GM18873 (cell line): ENCODE measurements around the gene SPATA2L.
"Not testable (repeated sequence)": the region's sequence is repeated elsewhere in the genome, so short reads cannot be mapped to it uniquely, and the experiment has no call there.

Experiments
- ATAC-seq: cut with Tn5 transposase; IDR thresholded peaks from one replicate; pipeline ENCODE4 v1.9.1; 2021; ENCODE audit warnings: mild to moderate bottlenecking, moderate library complexity, moderate number of reproducible peaks; ENCODE audit not compliant: unreplicated experiment, low FRiP score

The SPATA2L gene

DNA sequence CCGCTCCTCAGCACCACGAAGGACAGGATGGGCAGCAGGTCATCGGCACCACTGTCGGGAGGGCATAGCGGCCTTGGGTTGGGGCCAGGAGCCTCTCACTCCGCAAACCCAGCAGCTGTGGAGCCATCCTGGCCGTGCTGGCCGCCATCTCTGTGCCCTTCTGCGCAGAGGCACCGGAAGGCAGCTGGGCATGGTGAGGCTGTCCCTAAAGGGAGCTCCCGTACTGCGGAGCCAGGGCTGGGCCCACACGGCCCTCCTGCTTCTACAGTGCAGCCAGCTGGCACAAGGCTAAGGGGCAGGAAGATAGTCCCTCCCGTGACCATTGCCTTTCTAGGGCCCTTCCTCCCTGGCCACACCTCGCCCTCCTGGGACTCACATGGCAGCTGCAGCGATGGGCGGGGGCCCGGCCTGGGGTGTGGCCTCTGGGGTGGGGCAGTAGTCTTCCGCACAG lies 7.0 kb upstream of the SPATA2L start:
- no peak for ATAC-seq

DNA sequence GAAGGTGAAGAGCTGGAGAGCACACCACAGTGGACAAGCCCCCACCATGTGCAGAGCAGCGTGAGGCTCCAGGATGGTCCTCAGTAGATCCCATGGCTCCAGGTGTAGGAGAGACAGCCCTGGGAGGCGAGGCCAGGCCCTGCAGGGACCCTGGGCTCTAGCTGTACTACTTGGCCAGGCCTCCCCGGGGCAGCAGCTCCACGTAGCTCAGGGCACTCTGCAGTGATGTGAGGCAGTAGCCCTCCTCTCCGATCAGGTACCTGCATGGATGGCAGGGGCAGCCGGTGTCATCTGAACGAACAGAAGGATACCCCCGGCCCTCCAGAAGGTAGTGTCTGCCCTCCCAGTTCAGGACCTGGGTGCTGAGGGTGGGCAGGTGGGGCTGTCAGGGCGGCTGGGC lies 6.2 kb upstream of the SPATA2L start:
- ATAC-seq, result no peak

DNA sequence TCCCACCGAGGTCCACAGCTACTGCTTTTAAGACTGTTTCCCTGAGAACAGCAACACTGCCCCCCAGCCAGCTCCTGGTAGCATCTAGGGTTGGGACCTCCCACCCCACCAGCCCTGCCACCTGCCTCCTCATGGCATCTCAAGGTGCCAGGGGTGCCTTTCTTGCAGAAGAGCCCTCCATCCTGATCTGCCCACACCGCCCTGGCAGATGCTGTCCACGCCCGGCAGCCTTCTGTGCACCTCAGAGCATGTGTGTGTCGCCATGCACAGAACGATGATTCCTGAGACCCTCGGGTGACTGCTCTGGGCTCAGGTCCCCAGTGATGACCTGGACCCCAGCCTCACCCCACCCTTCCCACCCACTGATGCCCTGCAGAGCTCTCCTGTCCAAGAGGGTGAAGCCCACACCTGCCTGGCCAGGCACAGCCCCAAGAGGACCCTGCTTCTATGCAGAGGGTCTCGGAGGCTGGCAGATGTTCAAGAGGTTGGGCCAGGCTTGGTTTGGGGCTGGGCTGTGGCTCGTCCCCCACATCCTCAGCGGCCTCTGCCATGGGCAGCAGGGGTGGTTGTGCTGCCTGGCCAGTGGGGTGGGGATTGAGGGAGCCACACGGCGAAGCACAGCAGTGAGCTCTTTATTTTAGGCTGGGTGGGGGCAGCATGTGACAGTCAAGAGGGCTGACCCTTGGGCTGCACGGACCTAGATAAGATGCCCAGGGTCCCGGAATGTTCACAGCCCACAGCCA lies 5.2 kb upstream of the SPATA2L start:
- ATAC-seq, result no peak

DNA sequence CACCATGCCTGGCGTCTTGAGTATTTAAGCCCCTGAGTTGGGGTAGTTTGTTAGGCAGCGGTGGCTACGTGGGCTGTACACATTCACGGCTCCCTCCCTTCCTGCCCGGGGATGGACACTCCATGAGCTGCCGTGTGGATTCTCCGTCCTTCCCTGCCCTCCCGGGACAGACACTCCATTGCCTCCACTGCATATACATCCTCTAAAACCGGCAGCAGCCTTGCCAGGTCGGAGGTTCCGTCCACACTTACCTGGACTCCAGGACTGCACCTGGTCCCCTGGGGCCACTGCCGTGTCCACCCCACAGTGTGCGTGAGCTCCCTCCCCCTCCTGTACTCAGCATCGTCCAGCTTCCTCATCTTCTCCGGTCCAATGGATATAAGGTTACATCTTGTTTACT lies 3.5 kb upstream of the SPATA2L start:
- no peak for ATAC-seq

DNA sequence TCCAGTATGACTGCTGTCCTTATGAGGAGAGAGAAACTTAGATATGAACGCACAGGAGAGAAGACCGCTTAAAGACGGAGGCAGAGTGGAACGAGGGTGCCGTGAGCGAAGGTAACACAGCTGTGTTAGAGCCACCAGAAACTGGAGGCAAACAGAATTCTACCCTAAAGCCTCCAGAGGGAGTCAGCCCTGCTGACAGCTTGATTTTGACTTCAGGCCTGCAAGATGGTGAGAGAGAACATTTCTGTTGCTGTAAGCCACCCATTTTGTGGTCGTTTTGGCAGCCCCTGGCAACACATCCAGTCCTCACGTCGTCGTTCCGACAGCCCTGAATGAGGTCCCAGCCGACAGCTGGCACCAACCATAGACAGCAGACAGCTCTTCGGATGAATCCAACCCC lies 2.8 kb upstream of the SPATA2L start:
- no peak for ATAC-seq

DNA sequence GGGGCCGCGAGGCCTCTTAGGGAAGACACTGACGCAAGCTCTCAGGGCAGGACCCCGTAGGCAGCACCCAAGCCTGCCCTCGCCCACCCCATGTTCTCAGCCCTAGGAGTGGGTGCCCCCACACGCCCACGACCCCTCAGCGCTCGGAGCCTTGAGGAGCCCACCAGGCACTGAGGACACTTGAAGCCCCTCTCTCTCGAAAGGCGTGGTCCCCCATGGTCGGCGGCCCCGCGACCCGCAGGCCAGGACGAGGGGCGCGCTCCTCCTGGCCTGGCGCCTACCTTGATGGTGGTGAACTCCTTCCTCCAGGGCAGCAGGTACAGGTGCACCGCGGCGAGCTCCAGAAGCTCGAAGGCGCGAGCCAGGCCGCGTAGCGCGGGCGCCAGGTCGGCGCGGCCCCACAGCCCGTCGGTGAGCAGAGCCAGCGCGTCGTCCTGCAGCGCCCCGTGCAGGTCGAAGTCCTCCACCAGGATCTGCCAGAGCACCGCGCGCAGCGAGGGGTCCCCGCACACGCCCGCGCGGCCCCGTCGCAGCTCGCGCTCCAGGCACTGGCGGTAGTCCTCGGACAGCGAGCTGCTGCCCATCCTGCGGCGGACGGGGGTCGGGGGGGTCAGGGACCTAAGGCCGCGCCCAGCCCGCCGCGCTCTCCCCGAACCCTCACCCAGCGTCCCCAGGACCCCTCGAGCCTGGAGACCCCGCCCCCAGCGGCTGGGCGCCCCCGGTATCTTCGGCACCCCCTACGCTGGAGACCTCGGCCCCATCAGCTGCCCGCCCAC lies 668 bp downstream of the SPATA2L start:
- no peak for ATAC-seq

DNA sequence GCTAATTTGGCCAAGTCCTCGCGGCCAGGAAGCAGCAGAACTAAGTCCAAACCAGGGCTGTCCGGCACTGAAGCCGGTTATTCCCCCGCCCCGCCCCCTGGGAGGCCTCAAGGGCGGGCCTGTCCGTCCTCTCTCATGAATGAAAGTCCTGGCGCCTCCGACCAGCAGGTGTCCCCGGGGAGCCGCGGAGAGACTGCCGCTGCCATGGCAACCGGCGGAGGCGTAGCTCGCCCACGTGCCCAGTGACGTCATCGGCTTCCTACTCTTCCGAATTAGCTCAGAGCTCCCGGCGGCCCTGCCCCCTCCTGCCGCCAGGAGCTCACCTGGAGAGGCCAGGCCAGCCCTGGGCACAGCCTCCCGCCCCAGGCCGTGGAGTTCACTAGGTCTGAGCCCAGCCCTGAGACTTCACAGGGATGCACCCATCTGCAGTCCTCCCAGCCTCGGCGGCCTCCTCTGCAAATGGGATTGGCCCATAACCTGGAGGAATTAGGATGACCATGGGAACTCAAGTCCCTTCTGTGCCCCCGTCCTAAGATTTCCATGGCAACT lies 1.3 kb downstream of the SPATA2L start:
- peak; percentile 41 for ATAC-seq

DNA sequence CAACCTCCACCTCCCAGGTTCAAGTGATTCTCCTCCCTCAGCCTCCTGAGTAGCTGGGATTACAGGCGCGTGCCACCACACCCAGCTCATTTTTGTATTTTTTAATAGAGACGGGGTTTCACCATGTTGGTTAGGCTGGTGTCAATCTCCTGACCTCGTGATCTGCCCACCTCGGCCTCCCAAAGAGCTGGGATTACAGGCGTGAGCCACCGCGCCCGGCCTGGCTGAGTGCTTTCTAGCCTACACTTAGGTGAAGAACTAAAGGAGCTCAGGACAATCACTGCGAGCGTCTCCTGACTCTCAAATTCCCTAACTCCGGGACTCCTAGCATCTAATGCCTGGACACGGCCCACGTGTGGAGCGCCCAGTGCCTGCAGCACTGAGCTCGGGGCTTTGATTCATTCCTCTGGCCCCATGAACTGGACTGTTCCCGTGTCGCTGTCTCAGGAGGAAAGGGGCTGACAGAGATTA lies 1.8 kb downstream of the SPATA2L start:
- ATAC-seq, result not testable (repeated sequence)

DNA sequence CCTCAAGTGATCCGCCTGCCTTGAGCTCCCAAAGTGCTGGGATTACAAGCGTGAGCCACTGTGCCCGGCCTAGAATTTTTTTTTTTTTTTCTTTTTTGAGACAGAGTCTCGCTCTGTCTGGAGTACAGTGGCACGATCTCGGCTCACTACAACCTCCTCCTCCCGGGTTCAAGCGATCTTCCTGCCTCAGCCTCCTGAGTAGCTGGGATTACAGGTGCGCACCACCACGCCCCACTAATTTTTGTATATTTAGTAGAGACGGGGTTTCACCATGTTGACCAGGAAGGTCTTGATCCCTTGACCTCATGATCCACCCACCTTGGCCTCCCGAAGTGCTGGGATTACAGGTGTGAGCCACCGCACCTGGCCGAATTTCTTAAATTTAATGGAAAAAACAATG lies 2.8 kb downstream of the SPATA2L start:
- not testable (repeated sequence) for ATAC-seq

DNA sequence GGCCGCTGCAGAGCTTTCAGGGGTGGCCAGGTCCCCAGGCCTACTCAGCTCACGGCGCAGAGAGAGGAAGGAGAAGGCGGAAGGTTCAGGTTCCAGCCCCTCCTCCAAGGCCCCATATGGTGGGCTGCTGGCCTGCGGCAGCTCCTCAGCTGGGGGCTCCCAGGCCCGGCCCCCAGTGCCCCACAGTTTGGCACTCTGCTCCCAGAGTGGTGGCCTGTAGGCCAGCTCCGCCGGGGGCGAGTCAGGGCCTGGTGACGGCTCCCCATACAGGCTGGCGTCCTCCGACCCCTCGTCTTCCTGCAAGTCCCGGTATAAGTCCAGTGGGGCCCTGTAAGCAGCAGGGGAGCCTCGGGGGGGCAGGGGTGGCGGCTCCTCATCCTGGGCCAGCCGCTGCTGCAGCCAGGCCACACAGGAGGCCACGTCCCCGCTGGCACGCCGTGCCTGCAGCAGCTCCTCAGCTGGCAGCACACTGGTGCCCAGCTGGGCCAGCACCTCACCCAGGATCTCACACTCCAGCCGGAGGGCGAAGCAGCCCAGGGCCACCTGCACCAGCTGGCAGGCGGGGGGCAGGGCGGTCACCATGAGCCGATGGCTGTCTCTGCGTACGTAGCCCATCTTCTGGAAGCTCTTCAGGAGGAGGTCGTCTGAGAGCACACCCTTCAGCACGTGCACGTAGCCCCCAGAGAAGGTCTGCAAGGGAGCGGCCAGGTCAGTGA lies 3.7 kb downstream of the SPATA2L start:
- ATAC-seq, result no peak

DNA sequence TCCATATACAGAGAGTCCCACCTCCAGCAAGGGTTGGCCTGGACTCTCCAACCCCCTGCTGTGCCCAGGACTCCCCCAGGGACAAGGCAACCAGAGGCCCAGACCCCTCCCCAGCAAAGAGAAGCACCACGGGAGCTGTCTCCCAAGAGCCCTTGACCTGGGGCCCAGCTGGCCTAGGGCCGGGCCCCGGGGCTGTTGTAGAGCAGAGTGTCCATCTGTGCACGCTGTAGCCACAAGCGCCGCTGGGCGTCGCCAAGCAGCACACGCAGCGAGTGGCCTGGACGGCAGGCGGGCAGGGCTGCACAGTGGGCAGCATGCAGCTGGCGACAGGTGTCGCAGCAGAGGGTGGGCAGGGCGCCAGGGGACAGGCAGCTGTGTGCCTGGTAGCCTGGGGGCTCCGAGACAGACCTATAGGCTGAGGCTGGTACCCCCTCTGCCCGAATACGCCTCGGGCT lies 4.3 kb downstream of the SPATA2L start:
- ATAC-seq, result no peak

DNA sequence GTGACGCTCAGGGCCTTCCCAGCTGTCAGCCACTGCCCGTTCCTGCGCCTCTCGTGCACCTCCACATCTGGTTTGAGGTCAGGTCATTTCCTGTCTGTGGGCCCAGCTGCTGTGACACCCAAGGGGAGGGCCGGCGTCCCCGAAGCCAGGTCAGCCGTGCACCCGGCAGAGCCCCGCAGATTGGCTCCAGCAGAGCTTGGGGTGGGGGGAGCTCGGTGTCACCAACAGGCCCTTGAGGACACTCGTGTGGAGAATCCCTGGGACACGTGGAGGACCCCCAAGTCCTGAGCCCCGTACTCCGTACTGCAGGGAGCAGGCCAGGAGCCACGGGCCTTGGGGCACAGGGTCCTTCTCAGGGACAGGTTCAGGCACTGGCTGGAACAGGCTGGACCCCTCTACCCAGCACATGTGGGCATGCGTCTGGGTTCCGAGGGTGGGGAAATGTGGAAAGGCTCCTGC lies 4.8 kb downstream of the SPATA2L start:
- ATAC-seq, result no peak

DNA sequence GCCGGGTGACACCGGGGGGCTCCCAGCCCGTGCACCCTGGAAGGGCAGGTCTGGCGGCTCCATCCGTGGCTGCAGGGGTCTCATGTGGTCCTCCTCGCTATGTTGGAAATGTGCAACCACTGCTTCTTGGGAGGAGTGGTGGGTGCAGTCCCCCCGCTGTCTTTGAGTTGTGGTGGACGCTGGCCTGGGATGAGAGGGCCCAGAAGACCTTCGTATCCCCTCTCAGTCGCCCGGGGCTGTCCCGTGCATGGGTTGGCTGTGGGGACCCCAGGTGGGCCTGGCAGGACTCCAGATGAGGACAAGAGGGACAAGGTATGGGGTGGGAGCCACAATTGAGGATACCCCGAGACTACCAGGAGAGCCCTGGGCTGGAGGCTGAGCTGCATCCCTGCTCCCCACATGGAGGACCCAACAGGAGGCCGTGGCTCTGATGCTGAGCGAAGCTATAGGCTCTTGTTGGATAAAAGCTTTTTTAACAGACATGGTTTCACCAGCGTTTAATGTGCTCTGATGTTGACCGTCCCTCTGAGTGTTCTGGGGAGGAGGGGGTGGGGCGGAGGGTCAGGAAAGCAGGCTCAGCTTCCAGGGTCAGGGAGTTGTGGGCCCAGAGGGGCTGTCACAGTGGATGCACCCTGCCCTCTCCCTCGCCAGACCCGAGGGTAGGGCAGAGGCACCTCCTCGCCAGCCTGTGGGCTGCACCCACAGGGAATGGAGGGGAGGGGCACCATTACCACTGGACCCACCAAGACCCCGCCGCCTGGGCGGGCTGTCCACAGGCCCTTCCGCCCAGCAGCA lies 5.4 kb downstream of the SPATA2L start:
- ATAC-seq, result no peak

DNA sequence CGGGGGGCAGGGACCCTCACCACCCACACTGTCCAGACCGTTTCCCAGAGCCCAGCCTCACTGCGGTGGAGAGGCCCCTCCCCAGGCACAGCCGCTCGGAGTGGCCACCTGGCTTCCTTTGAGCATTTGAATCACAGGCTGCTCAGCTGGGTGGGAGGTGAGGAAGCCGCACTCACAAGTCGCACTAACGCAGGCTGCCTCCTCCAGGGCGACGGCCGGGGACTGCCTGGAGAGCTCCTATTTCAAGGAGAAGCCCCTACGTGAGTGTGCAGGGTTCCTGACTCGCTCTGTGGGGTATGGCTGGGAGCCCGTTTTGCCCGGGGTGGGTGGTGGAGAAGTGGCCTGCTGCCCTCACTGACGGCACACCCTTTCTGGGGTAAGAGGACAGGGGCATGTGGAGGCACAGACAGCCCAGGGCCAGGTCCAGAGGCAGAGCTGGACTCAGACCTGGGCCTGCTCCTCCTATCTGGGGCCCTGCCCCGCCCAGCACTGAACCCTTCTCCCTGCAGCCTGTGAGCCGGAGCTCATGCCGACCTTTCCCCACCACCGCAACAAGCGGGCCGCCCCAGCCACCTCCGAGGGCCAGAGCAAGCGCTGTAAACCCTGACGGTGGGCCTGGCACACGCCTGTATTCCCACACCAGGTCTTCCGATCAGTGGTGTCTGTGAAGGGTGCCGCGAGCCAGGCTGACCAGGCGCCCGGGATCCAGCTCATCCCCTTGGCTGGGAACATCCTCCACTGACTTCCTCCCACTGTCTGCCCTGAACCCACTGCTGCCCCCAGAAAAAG lies 6.2 kb downstream of the SPATA2L start:
- no peak for ATAC-seq

DNA sequence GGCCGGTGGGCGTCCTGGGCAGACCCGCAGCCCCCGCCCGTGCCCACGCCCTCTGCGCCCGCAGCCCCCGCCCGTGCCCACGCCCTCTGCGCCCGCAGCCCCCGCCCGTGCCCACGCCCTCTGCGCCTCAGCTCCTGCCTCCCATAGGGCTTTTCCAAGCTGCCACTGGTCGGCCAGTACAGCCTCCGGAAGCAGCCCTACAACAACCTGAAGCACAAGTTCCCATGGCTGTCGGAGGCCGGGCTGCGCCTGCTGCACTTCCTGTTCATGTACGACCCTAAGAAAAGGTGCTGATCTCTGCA lies 6.8 kb downstream of the SPATA2L start:
- not testable (repeated sequence) for ATAC-seq

DNA sequence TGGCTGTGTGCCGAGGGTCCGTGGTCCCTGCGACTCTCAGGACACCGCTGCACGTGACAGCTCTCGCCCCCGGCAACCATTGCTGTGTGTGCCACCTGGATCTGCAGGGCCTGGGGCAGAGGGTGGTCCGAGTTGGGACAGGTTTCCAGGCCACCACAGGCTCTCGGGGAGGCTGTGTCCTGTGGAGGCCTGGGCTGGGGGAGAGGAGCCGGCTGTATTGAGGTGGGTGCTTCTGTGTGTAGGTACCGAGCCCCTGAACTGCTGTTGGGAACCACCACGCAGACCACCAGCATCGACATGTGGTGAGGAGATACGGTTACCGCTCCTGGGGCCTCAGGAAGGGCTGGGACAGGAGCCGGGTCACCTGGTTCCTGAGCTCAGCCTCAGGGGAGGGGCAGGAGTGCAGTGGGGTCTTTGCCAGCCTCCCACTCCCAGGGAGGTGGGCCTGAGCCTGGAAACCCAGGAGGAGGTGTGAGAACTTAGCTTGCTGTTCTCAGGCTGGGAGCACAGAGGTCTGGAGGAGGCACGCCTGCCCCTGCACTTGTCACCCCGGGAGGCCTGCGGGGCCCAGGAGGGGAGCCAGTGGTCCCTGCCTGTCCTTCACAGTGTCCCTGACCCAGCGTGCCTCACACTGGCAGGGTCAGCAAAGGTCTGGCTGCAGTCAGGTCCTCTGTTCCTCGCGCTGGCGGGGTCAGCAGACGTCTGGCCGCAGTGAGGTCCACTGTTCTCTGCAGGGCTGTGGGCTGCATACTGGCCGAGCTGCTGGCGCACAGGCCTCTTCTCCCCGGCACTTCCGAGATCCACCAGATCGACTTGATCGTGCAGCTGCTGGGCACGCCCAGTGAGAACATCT lies 7.3 kb downstream of the SPATA2L start:
- no peak for ATAC-seq

DNA sequence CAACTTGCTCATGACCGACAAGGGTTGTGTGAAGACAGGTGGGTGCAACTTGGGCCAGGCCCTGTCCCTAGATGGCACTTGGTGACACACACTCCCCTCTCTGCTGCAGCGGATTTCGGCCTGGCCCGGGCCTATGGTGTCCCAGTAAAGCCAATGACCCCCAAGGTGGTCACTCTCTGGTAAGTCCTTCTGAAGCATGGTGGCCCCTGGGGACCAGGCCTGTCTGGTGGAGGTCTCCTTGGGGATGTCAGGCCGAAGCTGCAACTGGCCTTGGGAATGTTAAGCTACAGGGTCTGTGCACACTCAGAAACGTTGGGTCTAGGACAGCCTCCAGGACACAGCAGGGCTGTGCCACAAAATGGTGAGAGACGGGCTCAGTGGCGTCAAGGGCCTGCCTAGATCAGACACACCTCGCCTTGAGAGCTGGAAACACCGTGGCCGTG lies 8.2 kb downstream of the SPATA2L start:
- ATAC-seq, result no peak

DNA sequence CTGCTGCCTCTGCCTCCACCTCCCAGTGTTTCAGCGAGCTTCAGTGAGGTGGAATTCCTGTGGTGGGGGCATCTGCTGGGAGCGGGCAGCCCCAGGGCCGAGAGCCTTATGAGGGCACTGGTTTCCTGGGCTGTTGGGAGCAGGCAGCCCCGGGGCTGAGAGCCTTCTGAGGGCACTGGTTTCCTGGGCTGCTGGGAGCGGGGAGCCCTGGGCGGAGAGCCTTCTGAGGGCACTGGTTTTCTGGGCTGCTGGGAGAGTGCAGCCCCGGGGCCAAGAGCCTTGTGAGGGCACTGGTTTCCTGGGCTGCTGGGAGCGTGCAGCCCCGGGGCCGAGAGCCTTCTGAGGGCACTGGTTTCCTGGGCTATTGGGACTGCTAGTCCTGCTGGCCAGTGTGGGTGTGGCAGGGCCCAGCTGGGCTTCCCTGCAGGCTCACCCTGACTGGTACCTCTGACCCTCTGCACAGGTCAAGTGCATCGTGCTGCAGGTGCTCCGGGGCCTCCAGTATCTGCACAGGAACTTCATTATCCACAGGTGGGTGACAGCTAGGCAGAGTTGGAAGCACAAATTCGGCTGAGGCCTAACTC lies 9.4 kb downstream of the SPATA2L start:
- no peak for ATAC-seq
